Activated CD4-positive, CD25-positive, alpha-beta regulatory T cell treated with anti-CD3 and anti-CD28 coated beads, Interleukin-2, amount 50 U/mL, for 24 hours (primary cell): ENCODE results near the gene ZBED1.

Experiments
- ATAC-seq, 2 donors: fragments of 150-1000 bp; cut with Tn5 transposase; one replicate each; pipeline ENCODE4 v1.10.0; 2021; ENCODE audit warnings: mild to moderate bottlenecking in 1 of 2, moderate library complexity in 1 of 2

ZBED1 gene

GRCh38 chrX:2451501-2452316, 49.1 kb downstream of the ZBED1 start:
- ATAC-seq: no peak

DNA sequence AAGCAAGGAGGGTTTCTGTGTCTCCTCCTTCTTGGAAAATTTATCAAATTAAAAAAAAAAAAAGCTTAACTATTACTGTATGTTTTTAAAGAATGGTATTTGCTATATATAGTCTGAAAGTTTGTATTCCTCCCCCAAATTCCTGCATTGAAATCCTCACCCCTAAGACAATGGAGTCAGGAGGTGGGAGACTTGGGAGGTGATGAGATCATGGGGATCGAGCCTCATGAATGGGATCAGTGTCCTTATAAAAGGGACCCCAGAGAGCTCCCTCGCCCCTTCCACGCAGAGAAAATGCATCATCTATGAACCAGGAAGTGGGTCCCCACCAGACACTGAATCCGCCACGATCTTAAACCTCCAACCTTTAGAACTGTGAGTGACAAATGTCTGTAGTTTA, 50.1 kb downstream of the ZBED1 start:
- ATAC-seq: no peak

DNA sequence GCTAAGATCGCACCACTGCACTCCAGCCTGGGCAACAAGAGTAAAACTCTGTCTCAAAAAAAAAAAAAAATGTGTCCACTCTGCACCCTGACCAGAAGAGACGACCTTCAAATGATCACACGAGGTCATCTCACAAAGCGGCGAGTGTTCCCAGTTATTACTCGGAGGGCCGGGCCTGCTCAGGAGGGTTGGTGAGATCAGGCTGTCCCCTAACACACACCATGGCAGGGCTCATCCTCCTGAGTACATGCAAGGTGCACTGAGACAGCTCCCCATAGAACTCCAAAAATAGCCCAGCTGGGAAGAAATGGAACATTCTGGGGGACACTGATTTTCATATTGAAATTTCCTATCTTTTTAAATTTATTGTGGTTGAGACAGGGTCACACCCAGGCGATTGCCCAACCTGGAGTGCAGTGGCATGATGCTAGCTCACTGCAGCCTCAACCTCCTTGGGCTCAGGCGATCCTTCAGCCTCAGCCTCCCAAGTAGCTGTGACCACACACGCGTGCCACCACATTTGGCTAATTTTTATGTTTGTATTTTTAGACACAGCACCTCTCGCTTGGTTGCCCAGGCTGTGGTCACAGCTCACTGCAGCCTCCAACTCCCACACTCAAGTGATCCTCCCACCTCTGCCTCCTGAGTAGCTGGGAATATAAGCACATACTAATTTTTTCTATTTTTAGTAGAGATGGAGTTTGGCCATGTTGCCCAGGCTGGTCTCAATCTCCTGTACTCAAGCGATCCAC, 51.5 kb downstream of the ZBED1 start:
- no peak for ATAC-seq

GRCh38 chrX:2447484-2447883, 53.3 kb downstream of the ZBED1 start:
- ATAC-seq: no peak

DNA sequence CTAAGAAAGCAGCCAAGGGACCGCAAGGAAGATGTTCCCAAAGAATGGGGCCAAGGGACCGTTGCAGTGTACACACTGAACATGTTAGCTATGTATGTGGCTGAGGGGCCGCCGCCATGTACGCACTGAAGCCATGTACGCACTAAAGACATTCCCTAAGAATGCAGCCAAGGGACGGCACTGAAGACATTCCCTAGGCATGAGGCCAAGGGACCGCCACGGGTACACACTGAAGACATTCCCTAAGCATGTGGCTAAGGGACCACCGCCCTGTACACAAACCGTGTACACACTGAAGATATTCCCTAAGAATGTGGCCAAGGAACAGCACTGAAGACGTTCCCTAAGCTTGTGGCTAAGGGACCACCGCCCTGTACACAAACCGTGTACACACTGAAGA, 54.0 kb downstream of the ZBED1 start:
- ATAC-seq: no peak

DNA sequence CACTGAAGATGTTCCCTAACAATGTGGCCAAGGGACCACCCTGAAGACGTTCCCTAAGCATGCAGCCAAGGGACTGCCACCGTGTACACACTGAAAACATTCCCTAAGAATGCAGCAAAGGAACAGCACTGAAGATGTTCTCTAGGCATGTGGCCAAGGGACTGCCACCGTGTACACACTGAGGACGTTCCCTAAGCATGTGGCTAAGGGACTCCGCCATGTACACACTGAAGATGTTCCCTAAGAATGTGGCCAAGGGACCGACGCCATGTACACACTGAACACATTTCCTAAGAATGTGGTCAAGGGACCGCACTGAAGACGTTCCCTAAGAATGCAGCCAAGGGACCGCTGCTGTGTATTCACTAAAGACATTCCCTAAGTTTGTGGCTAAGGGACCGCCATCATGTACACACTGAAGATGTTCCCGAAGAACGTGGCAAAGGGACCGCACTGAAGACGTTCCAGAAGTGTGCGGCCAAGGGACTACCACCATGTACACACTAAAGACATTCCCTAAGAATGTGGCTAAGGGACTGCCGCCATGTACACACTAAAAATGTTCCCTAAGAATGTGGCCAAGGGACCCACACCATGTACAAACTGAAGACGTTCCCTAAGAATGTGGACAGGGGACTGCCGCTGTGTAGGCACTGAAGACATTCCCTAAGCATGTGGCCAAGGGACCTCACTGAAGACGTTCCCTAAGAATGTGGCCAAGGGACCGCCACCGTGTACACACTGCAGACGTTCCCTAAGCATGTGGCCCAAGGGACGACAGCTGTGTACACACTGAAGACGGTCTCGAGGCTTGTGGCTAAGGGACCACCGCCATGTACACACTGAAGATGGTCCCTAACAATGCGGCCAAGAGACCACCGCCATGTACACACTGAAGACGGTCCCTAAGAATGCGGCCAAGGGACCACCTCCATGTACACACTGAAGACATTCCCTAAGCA, 54.8 kb downstream of the ZBED1 start:
- no peak for ATAC-seq

- no peak for ATAC-seq
Observed at GRCh38 chrX:2442694-2443093, 58.1 kb downstream of the ZBED1 start.

DNA sequence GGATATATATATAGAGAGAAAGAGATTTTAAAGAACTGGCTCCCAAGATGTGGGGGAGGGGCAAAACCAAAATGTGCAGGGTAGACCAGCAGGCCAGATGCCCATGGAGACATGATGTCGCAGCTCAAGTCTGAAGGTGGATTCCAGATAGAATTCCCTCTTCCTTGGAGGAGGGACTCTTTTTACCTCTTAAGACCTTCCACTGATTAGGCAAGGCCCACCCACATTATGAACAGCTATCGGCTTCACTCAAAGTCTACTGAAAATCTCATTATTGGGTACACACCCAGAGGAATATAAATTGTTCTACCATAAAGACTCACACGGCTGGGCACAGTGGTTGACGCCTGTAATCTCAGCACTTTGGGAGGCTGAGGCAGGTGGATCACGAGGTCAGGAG, 59.3 kb downstream of the ZBED1 start:
- no peak for ATAC-seq

GRCh38 chrX:2439613-2440012, 61.2 kb downstream of the ZBED1 start:
- ATAC-seq: no peak
